Uterus (tissue), 2 donors: Measurements from ENCODE around the gene TMEM222.

Experiments
- CTCF ChIP-seq, 4 experiments: fragments of 200-600 bp in 2 of 4; fragments of 450-650 bp in 2 of 4; sonication (generic) in 2 of 4; IDR thresholded peaks; one replicate each; pipeline ENCODE4 v1.5.1; 2016 to 2019; ENCODE audit warnings: antibody characterized with exemption in 4 of 4, mild to moderate bottlenecking in 2 of 4, moderate library complexity in 1 of 4
- POLR2A ChIP-seq, 2 donors: fragments of 450-650 bp; IDR thresholded peaks; one replicate each; pipeline ENCODE4 v1.6.1; 2016; ENCODE audit warnings: antibody characterized with exemption in 2 of 2, mild to moderate bottlenecking in 1 of 2, moderate library complexity in 1 of 2

GRCh38 chr1:27372022-27372807 lies 50.3 kb downstream of the TMEM222 start:
- TF ChIP-seq POLR2A (IDR thresholded peaks at IDR 0.05) = no peak
- peak in 1 of 4 experiments; percentile 19 for TF ChIP-seq CTCF (IDR thresholded peaks at IDR 0.05)
